Small intestine (tissue), 7 donors: ENCODE data around the gene CD226. TPM values are rescaled to one million over a fixed set of nuclear protein-coding genes. Genes with fewer than 3 reads are reported as not detected.
A peak's percentile ranks its signal among the peaks of the same experiment; 100 is the strongest.
"Not testable (repeated sequence)": the region's sequence is repeated elsewhere in the genome, so short reads cannot be mapped to it uniquely, and the experiment has no call there.

Experiments used
- DNase-seq, 2 donors: peaks; one replicate each; pipeline versions ENCODE4 v3.0.0 to v3.0.0-alpha.2; 2013
- FAIRE-seq: peaks from 2 replicates; lab custom pipeline; 2012; peaks lifted over from hg19 to GRCh38; lab: Jason Lieb, UNC
- H3K27ac ChIP-seq, 3 donors: one replicate each; pipeline ENCODE4 v1.5.1; 2013; ENCODE audit warnings: low read length in 2 of 3, mild to moderate bottlenecking in 2 of 3, control low read depth in 1 of 3, inconsistent platforms in 1 of 3, low read depth in 1 of 3, moderate library complexity in 1 of 3
- H3K27me3 ChIP-seq, 3 donors: one replicate each; pipeline ENCODE4 v1.6.1; 2013; ENCODE audit warnings: low read length in 3 of 3, inconsistent platforms in 1 of 3; ENCODE audit not compliant: control insufficient read depth in 3 of 3, insufficient read depth in 3 of 3
- H3K36me3 ChIP-seq, 3 donors: one replicate each; pipeline ENCODE4 v1.6.1; 2013; ENCODE audit warnings: low read length in 3 of 3, inconsistent platforms in 1 of 3, low read depth in 1 of 3, mild to moderate bottlenecking in 1 of 3, moderate library complexity in 1 of 3; ENCODE audit not compliant: control insufficient read depth in 3 of 3, insufficient read depth in 2 of 3
- H3K4me1 ChIP-seq, 3 donors: one replicate each; pipeline ENCODE4 v1.6.1; 2013; ENCODE audit warnings: low read length in 2 of 3, inconsistent platforms in 1 of 3, low read depth in 1 of 3, mild to moderate bottlenecking in 1 of 3, moderate library complexity in 1 of 3; ENCODE audit not compliant: control insufficient read depth in 3 of 3, insufficient read depth in 2 of 3
- H3K4me3 ChIP-seq, 3 donors: one replicate each; pipeline ENCODE4 v1.5.1; 2013; ENCODE audit warnings: low read length in 3 of 3, control low read depth in 1 of 3, inconsistent platforms in 1 of 3, low read depth in 1 of 3, mild to moderate bottlenecking in 1 of 3, moderate library complexity in 1 of 3
- H3K9me3 ChIP-seq, 2 donors: one replicate each; pipeline ENCODE4 v1.6.1; 2013; ENCODE audit warnings: low read depth in 1 of 2, low read length in 1 of 2; ENCODE audit not compliant: control insufficient read depth in 2 of 2, insufficient read depth in 1 of 2
- WGBS, 3 donors: extraction: QIAGEN DNeasy Blood & Tissue Kit; methylation state at CpG; one replicate each; pipeline ENCODE4 v1.1.7; 2013; 5-methylcytosine and 5-hydroxymethylcytosine counted together
- polyA plus RNA-seq, 4 donors: library from polyadenylated mRNA; stranded (reverse) in 3 of 4; unstranded in 1 of 4; fragments of 200-250 nt in 3 of 4; fragments of 120-200 nt in 1 of 4; gene quantifications; one replicate each; pipeline versions ENCODE4 v1.2.1 to v1.2.3, GENCODE V29; 2013
- donor health status: healthy with polysubstance abuse.
- donor health status: control.
- donor health status: control.
- donor health status: Bipolar disorder and iron deficiency.
- donor health status: healthy.

Gene CD226
- polyA plus RNA-seq, 4 donors, result 0.22 to 1.6 (median 0.74) TPM

DNA sequence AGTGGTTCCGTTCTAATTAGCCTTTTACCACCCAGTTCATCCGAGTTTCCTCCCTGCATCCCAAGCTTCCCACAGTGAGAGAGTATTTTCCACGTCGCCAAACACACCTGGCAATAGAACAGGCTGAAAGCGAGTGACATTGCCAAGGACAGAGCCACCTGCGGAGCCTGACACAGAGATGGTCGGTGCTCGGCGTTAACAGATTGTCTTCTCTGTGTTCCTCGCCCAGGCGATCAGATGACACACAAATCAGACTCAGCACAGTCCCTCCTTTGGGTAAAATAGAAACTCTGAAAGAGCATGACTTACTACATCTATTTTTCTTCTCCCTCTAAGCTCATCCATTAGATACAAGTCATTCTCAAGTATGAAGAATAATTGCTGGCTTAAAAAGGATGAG, 107.7 kb downstream of the CD226 start:
- no peaks in the 10 kb centered on the region for H3K36me3 ChIP-seq
- H3K9me3 ChIP-seq, result no peaks in the 10 kb centered on the region
- FAIRE-seq, result no peak
- no peak overlapping the region for H3K27ac ChIP-seq
- no peak for DNase-seq
- H3K4me3 ChIP-seq, result no peak overlapping the region
- 88 to 90% (median 88%) methylated on average over 11 of the region's 11 CpGs for WGBS, 3 donors
- H3K27me3 ChIP-seq, result no peaks in the 10 kb centered on the region
- H3K4me1 ChIP-seq, result no peaks in the 10 kb centered on the region

DNA sequence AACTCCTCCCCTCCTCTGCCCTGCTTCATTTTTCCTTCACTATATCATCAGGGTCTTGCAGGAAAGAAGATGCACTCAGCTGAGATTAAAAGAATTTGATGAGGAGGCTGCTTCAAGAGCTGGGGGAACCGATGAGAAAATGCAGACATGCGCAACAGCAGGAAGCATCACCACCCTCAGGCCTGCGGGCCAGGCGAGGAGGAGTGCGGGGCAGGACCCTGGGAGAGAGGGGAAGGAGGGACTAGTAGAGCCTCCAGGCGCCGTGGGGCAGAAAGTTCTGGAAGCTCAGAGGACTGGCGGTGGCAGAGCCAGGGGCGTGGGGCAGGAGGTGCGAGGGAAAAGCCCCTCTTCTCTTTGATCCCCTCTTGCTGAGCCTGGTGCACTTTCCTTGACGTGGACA, 108.2 kb downstream of the CD226 start:
- FAIRE-seq (no peak), DNase-seq (no peak)
- no peak overlapping the region for H3K27ac ChIP-seq
- no peaks in the 10 kb centered on the region for H3K4me1 ChIP-seq
- H3K4me3 ChIP-seq, result no peak overlapping the region
- no peaks in the 10 kb centered on the region for H3K9me3 ChIP-seq
- H3K27me3 ChIP-seq, result no peaks in the 10 kb centered on the region
- 91 to 95% (median 94%) methylated on average over 11 of the region's 11 CpGs for WGBS, 3 donors
- no peaks in the 10 kb centered on the region for H3K36me3 ChIP-seq

DNA sequence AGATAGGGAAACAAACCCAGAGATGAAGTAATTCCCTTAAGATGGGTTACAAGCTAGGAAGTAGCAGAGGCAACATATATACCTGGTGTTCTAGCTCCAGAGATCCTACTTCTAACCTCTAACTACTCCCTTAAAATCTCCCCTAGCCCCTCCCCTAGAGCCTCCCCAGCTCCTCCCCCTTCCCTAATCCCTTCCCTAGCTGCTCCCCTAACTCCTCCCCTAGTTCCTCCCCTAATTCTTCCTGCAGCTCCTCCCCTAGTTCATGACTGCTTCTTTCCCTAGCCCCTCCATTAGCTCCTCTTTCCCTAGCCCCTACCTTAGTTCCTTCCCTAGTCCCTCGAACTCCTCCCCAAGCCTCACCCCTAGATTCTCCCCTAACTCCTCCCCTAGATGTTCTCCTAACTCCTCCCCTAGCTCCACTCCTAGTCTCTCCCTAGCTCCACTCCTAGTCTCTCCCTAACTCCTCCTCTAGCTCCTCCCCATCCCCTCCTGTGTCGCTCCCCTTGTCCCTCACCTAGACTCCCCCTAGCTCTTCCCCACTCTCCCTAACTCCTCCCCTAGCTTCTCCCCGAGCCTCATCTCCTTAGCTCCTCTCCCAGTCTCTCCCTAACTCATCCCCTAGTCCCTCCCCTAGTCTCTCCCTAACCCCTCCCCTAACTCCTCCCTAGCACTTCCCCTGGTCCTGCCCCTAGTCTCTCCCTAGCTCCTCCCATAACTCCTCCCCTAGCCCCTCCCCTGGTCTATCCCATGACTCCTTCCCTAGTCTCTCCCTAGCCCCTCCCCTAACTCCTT, 108.9 kb downstream of the CD226 start:
- Histone ChIP-seq H3K27ac (no peak overlapping the region), H3K27me3 (no peaks in the 10 kb centered on the region), H3K9me3 (no peaks in the 10 kb centered on the region), H3K4me1 (no peaks in the 10 kb centered on the region), H3K4me3 (no peak overlapping the region), H3K36me3 (no peaks in the 10 kb centered on the region)
- FAIRE-seq (no peak), DNase-seq (peak in 1 of 2 donors; percentile 6)
- 67 to 87% (median 83%) methylated on average over 3 of the region's 3 CpGs for WGBS, 3 donors

DNA sequence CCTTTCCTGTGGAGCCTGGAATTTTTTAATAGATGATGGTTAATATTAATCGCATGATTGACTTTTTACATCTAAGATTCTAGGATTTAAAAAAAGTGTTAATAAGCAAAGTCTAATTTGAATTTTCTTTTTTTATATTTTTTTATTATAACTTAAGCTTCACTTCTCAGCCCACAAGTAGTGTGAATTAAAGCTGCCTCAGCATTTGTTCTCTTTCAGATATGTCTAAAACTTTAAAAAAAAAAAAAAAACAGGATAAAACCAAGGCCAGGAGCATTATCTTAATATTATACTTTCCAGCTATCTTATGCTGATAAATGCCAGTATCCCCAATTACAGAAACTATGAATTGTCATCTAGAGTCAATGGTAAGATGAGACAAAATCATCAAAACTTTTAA, 109.7 kb downstream of the CD226 start:
- WGBS, 3 donors, result 98 to 99% (median 98%) methylated on average over 1 of the region's 1 CpG
- DNase-seq, result no peak
- Histone ChIP-seq H3K36me3 (no peaks in the 10 kb centered on the region), H3K4me1 (no peaks in the 10 kb centered on the region), H3K27me3 (no peaks in the 10 kb centered on the region), H3K4me3 (no peak overlapping the region), H3K27ac (no peak overlapping the region), H3K9me3 (no peaks in the 10 kb centered on the region)
- no peak for FAIRE-seq

DNA sequence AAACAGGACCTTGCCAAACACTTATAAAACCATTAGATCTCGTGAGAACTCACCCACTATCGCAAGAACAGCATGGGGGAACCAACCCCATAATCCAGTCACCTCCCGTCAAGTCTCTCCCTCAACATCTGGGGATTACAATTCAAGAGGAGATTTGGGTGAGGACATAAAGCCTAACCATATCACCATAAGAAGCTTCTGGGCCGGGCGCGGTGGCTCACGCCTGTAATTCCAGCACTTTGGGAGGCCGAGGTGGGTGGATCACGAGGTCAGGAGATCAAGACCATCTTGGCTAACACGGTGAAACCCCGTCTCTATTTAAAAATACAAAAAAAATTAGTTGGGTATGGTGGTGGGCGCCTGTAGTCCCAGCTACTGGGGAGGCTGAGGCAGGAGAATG, 112.7 kb downstream of the CD226 start:
- not testable (repeated sequence) for H3K27me3 ChIP-seq, H3K4me1 ChIP-seq, DNase-seq, H3K27ac ChIP-seq, H3K36me3 ChIP-seq, H3K4me3 ChIP-seq, FAIRE-seq, H3K9me3 ChIP-seq
- 88 to 97% (median 95%) methylated on average over 12 of the region's 12 CpGs for WGBS, 3 donors

DNA sequence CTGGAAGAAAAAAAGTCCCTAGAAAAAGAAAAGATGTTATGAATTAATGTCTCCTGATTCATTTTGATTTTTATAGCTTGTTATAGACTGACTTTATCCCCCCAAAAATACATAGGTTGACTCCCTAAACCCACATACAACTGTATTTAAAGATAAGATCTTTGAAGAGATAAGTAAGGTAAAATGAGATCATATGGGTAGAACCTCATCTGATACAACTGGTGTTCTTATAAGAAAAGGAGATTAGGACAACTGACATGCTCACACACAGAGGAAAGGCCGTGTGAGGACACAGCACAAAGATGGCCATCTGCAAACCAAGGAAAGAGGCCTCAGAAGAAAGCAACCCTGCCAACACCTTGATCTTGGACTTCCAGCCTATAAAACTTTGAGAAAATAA, 117.5 kb downstream of the CD226 start:
- FAIRE-seq (no peak), DNase-seq (no peak)
- Histone ChIP-seq H3K4me3 (no peak overlapping the region), H3K27me3 (no peaks in the 10 kb centered on the region), H3K36me3 (no peaks in the 10 kb centered on the region), H3K4me1 (no peaks in the 10 kb centered on the region), H3K9me3 (no peaks in the 10 kb centered on the region), H3K27ac (no peak overlapping the region)
- WGBS, 3 donors, result 69 to 87% (median 86%) methylated on average over 1 of the region's 1 CpG

DNA sequence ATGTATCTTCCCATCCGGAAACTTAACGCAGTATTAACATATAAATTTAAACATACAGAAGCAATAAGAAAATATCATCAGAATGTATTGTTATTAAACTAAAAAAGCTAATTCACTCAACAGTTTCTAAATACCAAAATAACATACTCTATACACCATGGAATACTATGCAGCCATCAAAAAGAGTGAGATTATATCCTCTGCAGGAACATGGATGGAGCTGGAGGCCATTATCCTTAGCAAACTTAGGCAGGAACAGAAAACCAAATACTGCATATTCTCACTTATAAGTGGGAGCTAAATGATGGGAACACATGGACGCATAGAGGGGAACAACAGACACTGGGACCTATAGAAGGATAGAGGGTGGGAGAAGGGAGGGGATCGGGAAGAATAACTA, 127.1 kb downstream of the CD226 start:
- Histone ChIP-seq H3K9me3 (no peaks in the 10 kb centered on the region), H3K27me3 (no peaks in the 10 kb centered on the region), H3K4me1 (no peaks in the 10 kb centered on the region), H3K36me3 (no peaks in the 10 kb centered on the region), H3K4me3 (no peak overlapping the region), H3K27ac (no peak overlapping the region)
- FAIRE-seq, result no peak
- no peak for DNase-seq
- WGBS, 3 donors, result 93 to 98% (median 97%) methylated on average over 4 of the region's 4 CpGs

DNA sequence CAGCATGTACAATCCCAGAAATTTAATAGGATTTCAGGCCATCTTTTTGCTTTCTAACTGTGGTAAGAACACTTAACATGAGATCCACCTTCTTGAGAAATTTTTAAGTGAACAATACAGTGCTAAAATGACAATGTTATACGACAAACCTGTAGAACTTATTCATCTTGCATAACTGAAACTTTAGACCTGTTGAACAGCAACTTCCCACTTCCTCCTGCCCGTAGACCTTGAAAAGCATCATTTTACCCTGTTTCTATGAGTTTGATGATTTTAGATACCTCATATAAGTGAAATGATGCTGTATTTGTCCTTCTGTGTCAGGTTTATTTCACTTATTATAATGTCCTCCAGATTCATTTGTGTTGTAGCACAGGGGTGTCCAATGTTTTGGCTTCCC, 128.2 kb downstream of the CD226 start:
- WGBS, 3 donors, result 66 to 73% (median 69%) methylated on average over 2 of the region's 2 CpGs
- Histone ChIP-seq H3K36me3 (no peaks in the 10 kb centered on the region), H3K4me1 (no peaks in the 10 kb centered on the region), H3K27me3 (no peaks in the 10 kb centered on the region), H3K27ac (no peak overlapping the region), H3K4me3 (no peak overlapping the region), H3K9me3 (no peaks in the 10 kb centered on the region)
- DNase-seq (no peak), FAIRE-seq (no peak)
